ENCODE data around the gene DACH1. TPM values are rescaled to one million over a fixed set of nuclear protein-coding genes. Genes with fewer than 3 reads are reported as not detected.

The DACH1 gene
- total and polyA plus RNA-seq, 2 experiments from 2014 or later: 1.3 to 6.5 TPM

GRCh38 chr13:71621174-71622124 lies 245.6 kb downstream of the DACH1 start:
- no peaks in the 10 kb centered on the region for H3K79me2 ChIP-seq
- 29% methylated on average over 11 of the region's 11 CpGs for WGBS (ENCODE audit: low lambda C conversion rate, missing lambda C conversion rate)
- H3K9me3 ChIP-seq (ENCODE audit: low read depth): no peaks in the 10 kb centered on the region
- no peak for DNase-seq (ENCODE audit: low spot score)
- peaks cover 34% of the 10 kb centered on the region for H3K4me1 ChIP-seq (ENCODE audit: insufficient read depth)
- H3K27ac ChIP-seq: no peak overlapping the region
- H3K4me3 ChIP-seq: no peak overlapping the region
- peak overlapping the region; percentile 0 for H2AFZ ChIP-seq
- H3K4me2 ChIP-seq: peak overlapping the region; percentile 67
- no peaks in the 10 kb centered on the region for H3K36me3 ChIP-seq (replicated peaks; ENCODE audit: insufficient read depth, low read depth)
- no peaks in the 10 kb centered on the region for H4K20me1 ChIP-seq (ENCODE audit: insufficient read depth, poor library complexity, severe bottlenecking)
- H3K27me3 ChIP-seq: no peaks in the 10 kb centered on the region
- TF ChIP-seq EZH2 (IDR thresholded peaks at IDR 0.05; ENCODE audit: borderline replicate concordance): no peak
- no peak for TF ChIP-seq CTCF (IDR thresholded peaks at IDR 0.05; ENCODE audit: poor library complexity)
- no peak for TF ChIP-seq EZH2phosphoT487 (IDR thresholded peaks at IDR 0.05; ENCODE audit: low read depth, severe bottlenecking, unreplicated experiment)
- no peaks in the 10 kb centered on the region for H3K9me2 ChIP-seq (replicated peaks; ENCODE audit: insufficient read depth)

GRCh38 chr13:71619096-71619495 lies 247.9 kb downstream of the DACH1 start:
- Histone ChIP-seq H3K4me3 (no peak overlapping the region), H3K27ac (no peak overlapping the region), H3K79me2 (no peaks in the 10 kb centered on the region), H4K20me1 (ENCODE audit: insufficient read depth, poor library complexity, severe bottlenecking) (no peaks in the 10 kb centered on the region), H3K9me2 (replicated peaks; ENCODE audit: insufficient read depth) (no peaks in the 10 kb centered on the region), H3K4me1 (ENCODE audit: insufficient read depth) (peaks cover 16% of the 10 kb centered on the region), H3K36me3 (replicated peaks; ENCODE audit: insufficient read depth, low read depth) (no peaks in the 10 kb centered on the region), H3K4me2 (no peak overlapping the region), H3K9me3 (ENCODE audit: low read depth) (no peaks in the 10 kb centered on the region), H2AFZ (no peak overlapping the region), H3K27me3 (no peaks in the 10 kb centered on the region)
- TF ChIP-seq EZH2 (IDR thresholded peaks at IDR 0.05; ENCODE audit: borderline replicate concordance): no peak
- TF ChIP-seq CTCF (IDR thresholded peaks at IDR 0.05; ENCODE audit: poor library complexity): no peak
- no peak for TF ChIP-seq EZH2phosphoT487 (IDR thresholded peaks at IDR 0.05; ENCODE audit: low read depth, severe bottlenecking, unreplicated experiment)
- no peak for DNase-seq (ENCODE audit: low spot score)

GRCh38 chr13:71618159-71618558 lies 248.8 kb downstream of the DACH1 start:
- Histone ChIP-seq H3K9me2 (replicated peaks; ENCODE audit: insufficient read depth) (no peaks in the 10 kb centered on the region), H3K4me3 (no peak overlapping the region), H3K4me2 (no peak overlapping the region), H3K9me3 (ENCODE audit: low read depth) (no peaks in the 10 kb centered on the region), H3K36me3 (replicated peaks; ENCODE audit: insufficient read depth, low read depth) (no peaks in the 10 kb centered on the region), H3K27ac (no peak overlapping the region), H4K20me1 (ENCODE audit: insufficient read depth, poor library complexity, severe bottlenecking) (no peaks in the 10 kb centered on the region), H3K79me2 (no peaks in the 10 kb centered on the region), H3K27me3 (no peaks in the 10 kb centered on the region), H2AFZ (no peak overlapping the region), H3K4me1 (ENCODE audit: insufficient read depth) (peaks cover 16% of the 10 kb centered on the region)
- TF ChIP-seq EZH2phosphoT487 (IDR thresholded peaks at IDR 0.05; ENCODE audit: low read depth, severe bottlenecking, unreplicated experiment): no peak
- no peak for TF ChIP-seq EZH2 (IDR thresholded peaks at IDR 0.05; ENCODE audit: borderline replicate concordance)
- TF ChIP-seq CTCF (IDR thresholded peaks at IDR 0.05; ENCODE audit: poor library complexity): no peak
- no peak for DNase-seq (ENCODE audit: low spot score)

Measured in hepatocyte (in vitro differentiated cells).